H9 (cell line): ENCODE measurements around the gene CKLF. TPM values are rescaled to one million over a fixed set of nuclear protein-coding genes. Genes with fewer than 3 reads are reported as not detected.

ENCODE experiments used
- DNase-seq: peaks from one replicate; pipeline ENCODE4 v3.0.0-alpha.2; 2017
- H2AFZ ChIP-seq: one replicate; pipeline ENCODE4 v1.6.1; 2013; ENCODE audit warnings: mild to moderate bottlenecking, low read length, control low read depth, moderate library complexity
- H2AK5ac ChIP-seq: 2 replicates; pipeline ENCODE4 v1.6.1; 2013; ENCODE audit warnings: low read length, control low read depth, mixed read lengths; ENCODE audit not compliant: insufficient read length
- H2BK120ac ChIP-seq: one replicate; pipeline ENCODE4 v1.6.1; 2013; ENCODE audit warnings: low read depth, mild to moderate bottlenecking, low read length, control low read depth, inconsistent platforms; ENCODE audit not compliant: poor library complexity, severe bottlenecking
- H2BK12ac ChIP-seq: 2 replicates; pipeline ENCODE4 v1.6.1; 2013; ENCODE audit warnings: low read length, control low read depth, mixed read lengths, low read depth; ENCODE audit not compliant: insufficient read length
- H2BK15ac ChIP-seq: 2 replicates; pipeline ENCODE4 v1.6.1; 2013; ENCODE audit warnings: low read depth, low read length, control low read depth
- H2BK20ac ChIP-seq: one replicate; pipeline ENCODE4 v1.6.1; 2013; ENCODE audit warnings: low read depth, mild to moderate bottlenecking, low read length, control low read depth, inconsistent platforms; ENCODE audit not compliant: poor library complexity, severe bottlenecking
- H2BK5ac ChIP-seq: 2 replicates; pipeline ENCODE4 v1.6.1; 2013; ENCODE audit warnings: low read length, control low read depth, mixed read lengths; ENCODE audit not compliant: insufficient read length
- H3K14ac ChIP-seq: 2 replicates; pipeline ENCODE4 v1.6.1; 2013; ENCODE audit warnings: low read length, control low read depth; ENCODE audit not compliant: insufficient read depth
- H3K18ac ChIP-seq: 2 replicates; pipeline ENCODE4 v1.6.1; 2013; ENCODE audit warnings: low read depth, mild to moderate bottlenecking, mixed read lengths, low read length, control low read depth; ENCODE audit not compliant: insufficient read length
- H3K23ac ChIP-seq: 2 replicates; pipeline ENCODE4 v1.6.1; 2013; ENCODE audit warnings: low read length, control low read depth, mixed read lengths, low read depth; ENCODE audit not compliant: insufficient read length
- H3K23me2 ChIP-seq: 2 replicates; pipeline ENCODE4 v1.6.1; 2013; ENCODE audit warnings: low read depth, mild to moderate bottlenecking, mixed read lengths, low read length, control low read depth; ENCODE audit not compliant: insufficient read length, poor library complexity, severe bottlenecking
- H3K27ac ChIP-seq: 2 replicates; pipeline ENCODE4 v1.5.1; 2013; ENCODE audit warnings: low read length, control low read depth, mixed read lengths, low read depth; ENCODE audit not compliant: insufficient read length
- H3K27me3 ChIP-seq: 2 replicates; pipeline ENCODE4 v1.6.1; 2013; ENCODE audit warnings: low read length, control low read depth, inconsistent platforms; ENCODE audit not compliant: insufficient read depth
- H3K4ac ChIP-seq: 2 replicates; pipeline ENCODE4 v1.6.1; 2013; ENCODE audit warnings: low read depth, mild to moderate bottlenecking, control low read depth, inconsistent platforms, low read length, moderate library complexity
- H3K4me1 ChIP-seq: 2 replicates; pipeline ENCODE4 v1.6.1; 2013; ENCODE audit warnings: low read length, control low read depth, inconsistent platforms; ENCODE audit not compliant: insufficient read depth
- H3K4me2 ChIP-seq: 2 replicates; pipeline ENCODE4 v1.6.1; 2013; ENCODE audit warnings: low read length, control low read depth, mixed read lengths; ENCODE audit not compliant: insufficient read length, insufficient read depth
- H3K56ac ChIP-seq: 2 replicates; pipeline ENCODE4 v1.6.1; 2013; ENCODE audit warnings: low read depth, mild to moderate bottlenecking, mixed read lengths, low read length, control low read depth; ENCODE audit not compliant: insufficient read length
- H3K79me1 ChIP-seq: 2 replicates; pipeline ENCODE4 v1.6.1; 2013; ENCODE audit warnings: low read depth, mild to moderate bottlenecking, moderate library complexity, low read length, control low read depth, inconsistent platforms; ENCODE audit not compliant: insufficient read depth, poor library complexity, severe bottlenecking
- H3K79me2 ChIP-seq: 2 replicates; pipeline ENCODE4 v1.6.1; 2013; ENCODE audit warnings: low read length, control low read depth, inconsistent platforms; ENCODE audit not compliant: insufficient read depth
- H3K9ac ChIP-seq: 2 replicates; pipeline ENCODE4 v1.6.1; 2013; ENCODE audit warnings: low read length, control low read depth, mixed read lengths; ENCODE audit not compliant: insufficient read length; ENCODE audit errors: extremely low read depth
- H3K9me3 ChIP-seq: one replicate; pipeline ENCODE4 v1.6.1; 2013; ENCODE audit warnings: low read depth, low read length, inconsistent platforms; ENCODE audit not compliant: control insufficient read depth
- H3T11ph ChIP-seq: one replicate; pipeline ENCODE4 v1.6.1; 2013; ENCODE audit warnings: mild to moderate bottlenecking, low read length, control low read depth, inconsistent platforms
- H4K20me1 ChIP-seq: one replicate; pipeline ENCODE4 v1.6.1; 2013; ENCODE audit not compliant: control insufficient read depth, insufficient read length, insufficient read depth
- H4K5ac ChIP-seq: 2 replicates; pipeline ENCODE4 v1.6.1; 2013; ENCODE audit warnings: low read depth, mild to moderate bottlenecking, mixed read lengths, low read length, control low read depth; ENCODE audit not compliant: insufficient read length
- H4K8ac ChIP-seq: replicated peaks from 2 replicates; pipeline ENCODE4 v1.6.1; 2013; ENCODE audit warnings: low read length, control low read depth, mixed read lengths, low read depth; ENCODE audit not compliant: insufficient read length
- H4K91ac ChIP-seq: 2 replicates; pipeline ENCODE4 v1.6.1; 2013; ENCODE audit warnings: low read depth, mild to moderate bottlenecking, moderate library complexity, mixed read lengths, low read length, control low read depth; ENCODE audit not compliant: insufficient read length
- H3K27ac Mint-ChIP-seq, 3 experiments: 2 replicates in 2 of 3; 3 replicates in 1 of 3; pipeline ENCODE4 v1.8.0; 2020 to 2021; ENCODE audit warnings: mixed read lengths in 3 of 3, mild to moderate bottlenecking in 1 of 3, moderate library complexity in 1 of 3
- H3K27me3 Mint-ChIP-seq: 2 replicates; pipeline ENCODE4 v1.8.0; 2021; ENCODE audit warnings: low read depth, mild to moderate bottlenecking, moderate library complexity, mixed read lengths
- H3K36me3 Mint-ChIP-seq, 3 experiments: 2 replicates in 2 of 3; 3 replicates in 1 of 3; pipeline ENCODE4 v1.8.0; 2020 to 2021; ENCODE audit warnings: low read depth in 3 of 3, mixed read lengths in 3 of 3; ENCODE audit not compliant: insufficient read depth in 1 of 3
- H3K4me1 Mint-ChIP-seq, 2 experiments: 2 replicates each; pipeline ENCODE4 v1.8.0; 2020; ENCODE audit warnings: mixed read lengths in 2 of 2
- H3K4me3 Mint-ChIP-seq, 2 experiments: 2 replicates in 1 of 2; 3 replicates in 1 of 2; pipeline ENCODE4 v1.8.0; 2020 to 2021; ENCODE audit warnings: mild to moderate bottlenecking in 2 of 2, mixed read lengths in 2 of 2, moderate library complexity in 1 of 2
- H3K9me3 Mint-ChIP-seq, 2 experiments: 2 replicates in 1 of 2; 3 replicates in 1 of 2; pipeline ENCODE4 v1.8.0; 2020; ENCODE audit warnings: mild to moderate bottlenecking in 2 of 2, mixed read lengths in 2 of 2, moderate library complexity in 1 of 2
- WGBS: extraction: QIAGEN DNeasy Blood & Tissue Kit; methylation state at CpG from one replicate; pipeline ENCODE4 v1.1.7; 2013; ENCODE audit warnings: missing lambda C conversion rate, low lambda C conversion rate, mixed read lengths; ENCODE audit not compliant: insufficient read length; ENCODE audit errors: extremely low coverage; 5-methylcytosine and 5-hydroxymethylcytosine counted together
- total RNA-seq: library from RNA; stranded (reverse); gene quantifications from 2 replicates; pipeline ENCODE4 v1.2.1, GENCODE V29; 2021
- TF ChIP-seq, protein P1 (sequence below): fragments of 200-600 bp; sonication (generic); conservative IDR thresholded peaks from 3 replicates; pipeline ENCODE4 v1.8.0; 2021; ENCODE audit warnings: antibody characterized with exemption, mild to moderate bottlenecking

The CKLF gene
- total RNA-seq, 1 experiment from 2014 or later: 23.1 TPM

- Histone ChIP-seq H2BK5ac (no peak overlapping the region), H3K27me3 (no peaks in the 10 kb centered on the region), H3T11ph (no peak overlapping the region), H4K91ac (no peak overlapping the region), H2BK12ac (no peak overlapping the region), H3K9me3 (no peaks in the 10 kb centered on the region), H3K4ac (no peak overlapping the region), H3K56ac (no peak overlapping the region), H3K9ac (no peak overlapping the region), H3K27ac (no peak overlapping the region), H2BK15ac (no peak overlapping the region), H3K23ac (no peak overlapping the region), H2AFZ (no peak overlapping the region), H3K14ac (no peak overlapping the region), H3K4me2 (no peak overlapping the region), H3K4me1 (no peaks in the 10 kb centered on the region), H3K79me2 (no peaks in the 10 kb centered on the region), H2BK20ac (no peak overlapping the region), H2BK120ac (no peak overlapping the region), H4K5ac (no peak overlapping the region), H3K18ac (no peak overlapping the region), H3K23me2 (no peaks in the 10 kb centered on the region), H4K8ac (no peak overlapping the region), H4K20me1 (no peaks in the 10 kb centered on the region), H3K79me1 (no peaks in the 10 kb centered on the region), H2AK5ac (no peak overlapping the region)
- Mint-ChIP-seq H3K36me3 (no peaks in the 10 kb centered on the region), H3K27ac (no peak overlapping the region), H3K4me3 (no peak overlapping the region), H3K9me3 (no peaks in the 10 kb centered on the region), H3K4me1 (peaks cover 0 to 6% of the 10 kb centered on the region in 2 experiments; a peak in 2 of 4 replicates), H3K27me3 (peaks cover 14% of the 10 kb centered on the region)
- TF ChIP-seq, protein P1, sequence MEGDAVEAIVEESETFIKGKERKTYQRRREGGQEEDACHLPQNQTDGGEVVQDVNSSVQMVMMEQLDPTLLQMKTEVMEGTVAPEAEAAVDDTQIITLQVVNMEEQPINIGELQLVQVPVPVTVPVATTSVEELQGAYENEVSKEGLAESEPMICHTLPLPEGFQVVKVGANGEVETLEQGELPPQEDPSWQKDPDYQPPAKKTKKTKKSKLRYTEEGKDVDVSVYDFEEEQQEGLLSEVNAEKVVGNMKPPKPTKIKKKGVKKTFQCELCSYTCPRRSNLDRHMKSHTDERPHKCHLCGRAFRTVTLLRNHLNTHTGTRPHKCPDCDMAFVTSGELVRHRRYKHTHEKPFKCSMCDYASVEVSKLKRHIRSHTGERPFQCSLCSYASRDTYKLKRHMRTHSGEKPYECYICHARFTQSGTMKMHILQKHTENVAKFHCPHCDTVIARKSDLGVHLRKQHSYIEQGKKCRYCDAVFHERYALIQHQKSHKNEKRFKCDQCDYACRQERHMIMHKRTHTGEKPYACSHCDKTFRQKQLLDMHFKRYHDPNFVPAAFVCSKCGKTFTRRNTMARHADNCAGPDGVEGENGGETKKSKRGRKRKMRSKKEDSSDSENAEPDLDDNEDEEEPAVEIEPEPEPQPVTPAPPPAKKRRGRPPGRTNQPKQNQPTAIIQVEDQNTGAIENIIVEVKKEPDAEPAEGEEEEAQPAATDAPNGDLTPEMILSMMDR: no peak
- no peak for DNase-seq
- WGBS: no CpG with 5 or more reads among the region's 2 CpGs
These were observed 49.3 kb upstream of the CKLF start for GRCh38 chr16:66503030-66503429.
